SW480 (cell line): Measurements from ENCODE around the gene HDAC6.
A peak's percentile ranks its signal among the peaks of the same experiment; 100 is the strongest.
"Not testable (repeated sequence)": the region's sequence is repeated elsewhere in the genome, so short reads cannot be mapped to it uniquely, and the experiment has no call there.

Experiments used
- DNase-seq: peaks from one replicate; pipeline ENCODE4 v3.0.0-alpha.2; 2016; ENCODE audit warnings: low spot score

HDAC6 gene

GRCh38 chrX:48789366-48790220 lies 12.3 kb upstream of the HDAC6 start:
- no peak for DNase-seq

- no peak for DNase-seq
Observed at GRCh38 chrX:48790477-48790876, 11.4 kb upstream of the HDAC6 start.

GRCh38 chrX:48791063-48791820 lies 10.6 kb upstream of the HDAC6 start:
- no peak for DNase-seq

GRCh38 chrX:48792219-48792618 lies 9.6 kb upstream of the HDAC6 start:
- DNase-seq = no peak

GRCh38 chrX:48793935-48794334 lies 7.9 kb upstream of the HDAC6 start:
- DNase-seq = no peak

GRCh38 chrX:48794340-48794910 lies 7.4 kb upstream of the HDAC6 start:
- DNase-seq = no peak

GRCh38 chrX:48794911-48795515 lies 6.9 kb upstream of the HDAC6 start:
- DNase-seq = peak; percentile 21

GRCh38 chrX:48798318-48798717 lies 3.5 kb upstream of the HDAC6 start:
- no peak for DNase-seq

- no peak for DNase-seq
Observed at GRCh38 chrX:48800574-48801279, 1.1 kb upstream of the HDAC6 start.

- peak; percentile 87 for DNase-seq
Observed at GRCh38 chrX:48802089-48802904, 430 bp downstream of the HDAC6 start.

- DNase-seq = no peak
Observed at GRCh38 chrX:48802905-48803200, 986 bp downstream of the HDAC6 start.

- DNase-seq = peak; percentile 14
Observed at GRCh38 chrX:48806081-48806480, 4.2 kb downstream of the HDAC6 start.

- DNase-seq = no peak
Observed at GRCh38 chrX:48813644-48814043, 11.8 kb downstream of the HDAC6 start.

- no peak for DNase-seq
Observed at GRCh38 chrX:48814722-48815121, 12.9 kb downstream of the HDAC6 start.

- DNase-seq = no peak
Observed at GRCh38 chrX:48815266-48815665, 13.4 kb downstream of the HDAC6 start.

GRCh38 chrX:48816014-48816810 lies 14.3 kb downstream of the HDAC6 start:
- no peak for DNase-seq

- no peak for DNase-seq
Observed at GRCh38 chrX:48818098-48818497, 16.2 kb downstream of the HDAC6 start.

GRCh38 chrX:48818866-48819265 lies 17.0 kb downstream of the HDAC6 start:
- DNase-seq = no peak

GRCh38 chrX:48819394-48819793 lies 17.5 kb downstream of the HDAC6 start:
- DNase-seq = not testable (repeated sequence)

- DNase-seq = no peak
Observed at GRCh38 chrX:48823053-48823452, 21.2 kb downstream of the HDAC6 start.
